GM23248 (cell line): ENCODE measurements around the gene BMP8A. TPM values are rescaled to one million over a fixed set of nuclear protein-coding genes. Genes with fewer than 3 reads are reported as not detected.

Experiments used
- DNase-seq: peaks from one replicate; pipeline ENCODE4 v3.0.0-alpha.2; 2015
- H2AFZ ChIP-seq: fragments of 200-600 bp; sonication (generic); 2 replicates; pipeline ENCODE4 v1.6.1; 2016; ENCODE audit warnings: antibody characterized with exemption
- H3F3A ChIP-seq: fragments of 200-600 bp; sonication (generic); 2 replicates; pipeline ENCODE4 v1.6.1; 2016; ENCODE audit warnings: mild to moderate bottlenecking, antibody characterized with exemption, mixed run types; ENCODE audit not compliant: insufficient read depth
- H3K27ac ChIP-seq: fragments of 200-600 bp; sonication (generic); 2 replicates; pipeline ENCODE4 v1.5.1; 2016; ENCODE audit warnings: mild to moderate bottlenecking
- H3K27me3 ChIP-seq: fragments of 200-600 bp; sonication (generic); replicated peaks from 2 replicates; pipeline ENCODE4 v1.6.1; 2016; ENCODE audit warnings: mild to moderate bottlenecking; ENCODE audit not compliant: insufficient read depth
- H3K36me3 ChIP-seq: fragments of 200-600 bp; sonication (generic); 2 replicates; pipeline ENCODE4 v1.6.1; 2016; ENCODE audit warnings: low read depth, mild to moderate bottlenecking
- H3K4me1 ChIP-seq: fragments of 200-600 bp; sonication (generic); 2 replicates; pipeline ENCODE4 v1.6.1; 2016; ENCODE audit warnings: mild to moderate bottlenecking; ENCODE audit not compliant: insufficient read depth
- H3K4me2 ChIP-seq: fragments of 200-600 bp; sonication (generic); one replicate; pipeline ENCODE4 v1.6.1; 2016; ENCODE audit warnings: mild to moderate bottlenecking; ENCODE audit not compliant: unreplicated experiment
- H3K4me3 ChIP-seq: fragments of 200-600 bp; sonication (generic); 2 replicates; pipeline ENCODE4 v1.5.1; 2016; ENCODE audit warnings: mild to moderate bottlenecking
- H3K79me2 ChIP-seq: fragments of 200-600 bp; sonication (generic); 2 replicates; pipeline ENCODE4 v1.6.1; 2016; ENCODE audit warnings: mild to moderate bottlenecking; ENCODE audit not compliant: insufficient read depth
- H3K9ac ChIP-seq: fragments of 200-600 bp; sonication (generic); 2 replicates; pipeline ENCODE4 v1.6.1; 2016; ENCODE audit warnings: mild to moderate bottlenecking
- H3K9me2 ChIP-seq: fragments of 200-600 bp; sonication (generic); 2 replicates; pipeline ENCODE4 v1.6.1; 2016; ENCODE audit warnings: mixed run types, mild to moderate bottlenecking, moderate library complexity; ENCODE audit not compliant: insufficient read depth
- H3K9me3 ChIP-seq: fragments of 200-600 bp; sonication (generic); one replicate; pipeline ENCODE4 v1.6.1; 2017; ENCODE audit warnings: low read depth
- H4K20me1 ChIP-seq: fragments of 200-600 bp; sonication (generic); 2 replicates; pipeline ENCODE4 v1.6.0; 2016; ENCODE audit not compliant: insufficient read depth
- EZH2 ChIP-seq: fragments of 200-600 bp; sonication (generic); IDR thresholded peaks from 2 replicates; pipeline ENCODE4 v1.6.1; 2018; ENCODE audit warnings: antibody characterized with exemption, mild to moderate bottlenecking; ENCODE audit not compliant: insufficient read depth, poor library complexity, severe bottlenecking
- EZH2phosphoT487 ChIP-seq: fragments of 200-600 bp; sonication (generic); IDR thresholded peaks from 2 replicates; pipeline ENCODE4 v1.6.1; 2018; ENCODE audit warnings: antibody characterized with exemption, moderate library complexity, mild to moderate bottlenecking, low read depth; ENCODE audit not compliant: insufficient read depth
- WGBS, 2 experiments: methylation state at CpG; one replicate each; pipeline ENCODE4 v1.1.6; 2015 to 2017; ENCODE audit warnings: low lambda C conversion rate in 2 of 2, low coverage in 1 of 2; ENCODE audit errors: missing lambda C conversion rate in 2 of 2; 5-methylcytosine and 5-hydroxymethylcytosine counted together
- in situ Hi-C: fragments of 300-500 bp; cut with MboI; formaldehyde crosslinking; loops from 2 replicates; pipeline ENCODE4 v1.15.0; 2020
- polyA plus RNA-seq: library from polyadenylated mRNA; unstranded; fragments of >200 nt; fragmentation: Nextera tagmentation; extraction: Ambion mirVana; gene quantifications from 2 replicates; pipeline ENCODE4 v1.2.1, GENCODE V29; 2016
- total RNA-seq: library from RNA; depleted of rRNA; stranded (reverse); fragments of >200 nt; shearing (Covaris generic); gene quantifications from 2 replicates; pipeline ENCODE4 v1.2.3, GENCODE V29; 2014

BMP8A gene
- total and polyA plus RNA-seq, 2 experiments from 2014 or later = not detected

- Histone ChIP-seq H3K9me2 (no peaks in the 10 kb centered on the region), H3K4me2 (no peak overlapping the region), H3F3A (peaks cover 28% of the 10 kb centered on the region; the same call in 1 of the 2 replicates), H3K27ac (no peak overlapping the region), H4K20me1 (peaks cover 14% of the 10 kb centered on the region; the same call in 1 of the 2 replicates), H2AFZ (no peak overlapping the region), H3K27me3 (no peaks in the 10 kb centered on the region), H3K4me3 (no peak overlapping the region), H3K79me2 (peaks cover 86% of the 10 kb centered on the region), H3K9ac (no peak overlapping the region), H3K4me1 (peaks cover 8% of the 10 kb centered on the region), H3K36me3 (peaks cover 93% of the 10 kb centered on the region), H3K9me3 (no peaks in the 10 kb centered on the region)
- TF ChIP-seq EZH2phosphoT487 (no peak), EZH2 (no peak)
- in situ Hi-C loops = no loop called here
- WGBS, 2 experiments = 88 to 100% methylated on average over 2 of the region's 2 CpGs
- no peak for DNase-seq
Observed at GRCh38 chr1:39568208-39568607, 76.8 kb downstream of the BMP8A start.

- no peaks in the 10 kb centered on the region for H3K9me2 ChIP-seq
- no peak overlapping the region for H3K9ac ChIP-seq
- no peak overlapping the region for H3K4me3 ChIP-seq
- 71% methylated on average over 4 of the region's 4 CpGs for WGBS, 2 experiments
- peaks cover 89% of the 10 kb centered on the region for H3K36me3 ChIP-seq
- no peak for TF ChIP-seq EZH2
- no peak for TF ChIP-seq EZH2phosphoT487
- no peak for DNase-seq
- H3K27ac ChIP-seq = no peak overlapping the region
- peaks cover 22% of the 10 kb centered on the region; the same call in 1 of the 2 replicates for H4K20me1 ChIP-seq
- H3K4me1 ChIP-seq = peaks cover 16% of the 10 kb centered on the region
- peaks cover 27% of the 10 kb centered on the region; the same call in 1 of the 2 replicates for H3F3A ChIP-seq
- H2AFZ ChIP-seq = no peak overlapping the region
- H3K27me3 ChIP-seq = no peaks in the 10 kb centered on the region
- H3K79me2 ChIP-seq = peaks cover 94% of the 10 kb centered on the region
- H3K9me3 ChIP-seq = no peaks in the 10 kb centered on the region
- H3K4me2 ChIP-seq = no peak overlapping the region
- in situ Hi-C loops = no loop called here
Observed at GRCh38 chr1:39569034-39569433, 77.6 kb downstream of the BMP8A start.

DNA sequence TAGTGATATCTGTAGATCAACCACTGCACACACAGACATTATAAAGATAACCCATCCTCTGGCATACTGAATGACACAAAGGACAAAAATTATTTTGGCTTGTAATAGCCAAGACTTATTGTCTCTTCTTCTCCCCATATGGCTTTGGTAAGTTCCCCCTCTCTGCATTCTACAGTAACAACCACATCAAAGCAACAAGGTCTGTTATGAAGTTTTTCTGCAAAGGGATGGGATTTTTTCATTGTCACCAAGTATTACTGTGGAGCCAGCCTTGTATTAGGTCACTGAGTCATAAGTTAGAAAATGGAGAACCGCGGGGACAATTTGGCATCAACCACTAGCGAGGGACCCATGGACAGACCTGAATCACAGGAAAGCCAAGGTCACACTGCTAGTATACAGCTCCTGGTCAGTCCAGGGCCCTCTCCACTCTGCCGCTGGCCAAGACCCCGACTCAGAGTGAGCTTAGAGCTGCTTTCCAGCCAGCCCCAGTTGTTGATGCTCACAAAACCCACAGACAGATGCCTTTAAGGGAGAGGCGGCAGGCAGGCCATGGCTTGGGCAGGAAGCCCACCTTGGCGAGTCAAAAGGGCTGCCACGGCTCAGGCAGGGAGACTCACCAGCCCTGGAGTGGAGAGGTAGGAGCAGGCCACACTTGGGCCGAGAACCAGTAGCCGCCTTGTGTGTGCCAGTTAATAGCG, 79.2 kb downstream of the BMP8A start:
- Histone ChIP-seq H3K4me1 (peaks cover 23% of the 10 kb centered on the region), H3K4me2 (no peak overlapping the region), H3K27ac (no peak overlapping the region), H4K20me1 (peaks cover 33% of the 10 kb centered on the region), H3K9ac (no peak overlapping the region), H3K27me3 (no peaks in the 10 kb centered on the region), H3F3A (peaks cover 36% of the 10 kb centered on the region; the same call in 1 of the 2 replicates), H3K79me2 (peaks cover 98% of the 10 kb centered on the region), H3K9me3 (no peaks in the 10 kb centered on the region), H2AFZ (no peak overlapping the region), H3K9me2 (no peaks in the 10 kb centered on the region), H3K36me3 (peaks cover 77% of the 10 kb centered on the region), H3K4me3 (no peak overlapping the region)
- WGBS, 2 experiments = 91 to 93% methylated on average over 11 of the region's 11 CpGs
- TF ChIP-seq EZH2phosphoT487 = no peak
- no peak for TF ChIP-seq EZH2
- in situ Hi-C loops = no loop called here
- DNase-seq = no peak

GRCh38 chr1:39571178-39571483, 79.7 kb downstream of the BMP8A start:
- Histone ChIP-seq H3F3A (peaks cover 31% of the 10 kb centered on the region; the same call in 1 of the 2 replicates), H3K79me2 (peaks cover 98% of the 10 kb centered on the region), H3K4me3 (no peak overlapping the region), H3K27me3 (no peaks in the 10 kb centered on the region), H3K27ac (no peak overlapping the region), H3K9me2 (no peaks in the 10 kb centered on the region), H3K9ac (no peak overlapping the region), H4K20me1 (peaks cover 33% of the 10 kb centered on the region), H3K4me1 (peaks cover 23% of the 10 kb centered on the region), H3K9me3 (no peaks in the 10 kb centered on the region), H3K4me2 (no peak overlapping the region), H2AFZ (no peak overlapping the region), H3K36me3 (peaks cover 72% of the 10 kb centered on the region)
- no peak for DNase-seq
- no peak for TF ChIP-seq EZH2phosphoT487
- no peak for TF ChIP-seq EZH2
- in situ Hi-C loops = no loop called here
- 99 to 100% methylated on average over 9 of the region's 9 CpGs for WGBS, 2 experiments
